NCI-H1694 treated with DMSO at 0.1 percent for 48 hours (cell line): ENCODE results near the gene SDSL.

ENCODE experiments used
- DNase-seq: peaks from one replicate; lab custom pipeline; 2025; lab: John Stamatoyannopoulos, UW

SDSL gene

GRCh38 chr12:113469224-113469948 is 47.2 kb downstream of the SDSL start:
- DNase-seq: no peak

- DNase-seq: no peak
Measured at GRCh38 chr12:113469949-113470743, 48.0 kb downstream of the SDSL start.

- no peak for DNase-seq
Measured at GRCh38 chr12:113470871-113471618, 48.9 kb downstream of the SDSL start.

- DNase-seq: no peak
Measured at GRCh38 chr12:113471619-113472171, 49.5 kb downstream of the SDSL start, which contains the start of gene LHX5. Gene LHX5 (minus strand): TSS chr12:113471871. CDS start chr12:113471498, 373 bp downstream.

- no peak for DNase-seq
Measured at GRCh38 chr12:113472191-113473121, 50.3 kb downstream of the SDSL start.

- DNase-seq: no peak
Measured at GRCh38 chr12:113473400-113473799, 51.2 kb downstream of the SDSL start.

GRCh38 chr12:113473942-113474341 is 51.8 kb downstream of the SDSL start:
- DNase-seq: no peak

- DNase-seq: no peak
Measured at GRCh38 chr12:113474635-113475436, 52.7 kb downstream of the SDSL start.

GRCh38 chr12:113475451-113476175 is 53.4 kb downstream of the SDSL start:
- no peak for DNase-seq

GRCh38 chr12:113476176-113476986 is 54.2 kb downstream of the SDSL start:
- DNase-seq: no peak

- no peak for DNase-seq
Measured at GRCh38 chr12:113477171-113477841, 55.1 kb downstream of the SDSL start.

- DNase-seq: no peak
Measured at GRCh38 chr12:113477842-113478215, 55.6 kb downstream of the SDSL start.

- DNase-seq: no peak
Measured at GRCh38 chr12:113478351-113479011, 56.3 kb downstream of the SDSL start.

- no peak for DNase-seq
Measured at GRCh38 chr12:113479216-113479589, 57.0 kb downstream of the SDSL start.

- no peak for DNase-seq
Measured at GRCh38 chr12:113479590-113480335, 57.6 kb downstream of the SDSL start.

- DNase-seq: no peak
Measured at GRCh38 chr12:113480336-113480971, 58.3 kb downstream of the SDSL start.
